ENCODE data around the gene PIK3CA. TPM values are rescaled to one million over a fixed set of nuclear protein-coding genes. Genes with fewer than 3 reads are reported as not detected.

Gene PIK3CA
- total RNA-seq, 1 experiment from 2014 or later, result 13.4 TPM

- H3K4me2 ChIP-seq (ENCODE audit: low read length), result no peak overlapping the region
Observed at GRCh38 chr3:179175358-179175757, 27.2 kb downstream of the PIK3CA start.

GRCh38 chr3:179177611-179178010, 29.5 kb downstream of the PIK3CA start:
- ATAC-seq (no peak), DNase-seq (no peak)
- peaks cover 8% of the 10 kb centered on the region; the same call in 1 of the 2 replicates for H3K4me1 ChIP-seq (ENCODE audit: insufficient read depth, low read length)
- no peak overlapping the region for H3K9ac ChIP-seq (ENCODE audit: low read length)
- H3K4me3 ChIP-seq (ENCODE audit: low read length), result no peak overlapping the region
- BruUV-seq (replicated peaks), result no TSS peak
- no peaks in the 10 kb centered on the region for H3K36me3 ChIP-seq (ENCODE audit: low read depth, low read length)
- POLR2A ChIA-PET (ENCODE audit: unreplicated experiment), result no interaction called here
- no peaks in the 10 kb centered on the region for H3K27me3 ChIP-seq (ENCODE audit: low read length)
- TF ChIP-seq CTCF (conservative IDR thresholded peaks at IDR 0.05; ENCODE audit: low read depth, low read length), result no peak
- TF ChIP-seq EZH2phosphoT487 (IDR thresholded peaks at IDR 0.05; ENCODE audit: borderline replicate concordance, low read length), result no peak
- no peak for TF ChIP-seq EZH2 (IDR thresholded peaks at IDR 0.05; ENCODE audit: low read length, unreplicated experiment)
- H3K79me2 ChIP-seq (ENCODE audit: low read length), result no peaks in the 10 kb centered on the region
- intact Hi-C loops (cut with micrococcal nuclease), result no loop called here
- H3F3A ChIP-seq (ENCODE audit: low read length, unreplicated experiment), result no peaks in the 10 kb centered on the region
- no peaks in the 10 kb centered on the region for H4K20me1 ChIP-seq (ENCODE audit: low read length)
- H3K9me2 ChIP-seq (replicated peaks; ENCODE audit: low read length), result no peaks in the 10 kb centered on the region
- no peak overlapping the region for H2AFZ ChIP-seq (ENCODE audit: low read length)
- H3K9me3 ChIP-seq (ENCODE audit: low read length), result no peaks in the 10 kb centered on the region
- H3K27ac ChIP-seq (ENCODE audit: low read length), result no peak overlapping the region
- CTCF ChIA-PET, result no interaction called here
- H3K4me2 ChIP-seq (ENCODE audit: low read length), result no peak overlapping the region

More at GRCh38 chr3:179175358-179175757, 27.2 kb downstream of the PIK3CA start:
- Histone ChIP-seq H4K20me1 (ENCODE audit: low read length) (no peaks in the 10 kb centered on the region), H3K79me2 (ENCODE audit: low read length) (no peaks in the 10 kb centered on the region), H3K36me3 (ENCODE audit: low read depth, low read length) (no peaks in the 10 kb centered on the region), H3K9ac (ENCODE audit: low read length) (no peak overlapping the region), H3K9me2 (replicated peaks; ENCODE audit: low read length) (no peaks in the 10 kb centered on the region), H3K9me3 (ENCODE audit: low read length) (no peaks in the 10 kb centered on the region), H3K27ac (ENCODE audit: low read length) (no peak overlapping the region), H3K4me3 (ENCODE audit: low read length) (no peak overlapping the region), H2AFZ (ENCODE audit: low read length) (no peak overlapping the region), H3K4me1 (ENCODE audit: insufficient read depth, low read length) (no peaks in the 10 kb centered on the region), H3K27me3 (ENCODE audit: low read length) (no peaks in the 10 kb centered on the region), H3F3A (ENCODE audit: low read length, unreplicated experiment) (no peaks in the 10 kb centered on the region)
- BruUV-seq (replicated peaks), result no TSS peak
- ATAC-seq, result no peak
- TF ChIP-seq EZH2phosphoT487 (IDR thresholded peaks at IDR 0.05; ENCODE audit: borderline replicate concordance, low read length) (no peak), CTCF (conservative IDR thresholded peaks at IDR 0.05; ENCODE audit: low read depth, low read length) (no peak), EZH2 (IDR thresholded peaks at IDR 0.05; ENCODE audit: low read length, unreplicated experiment) (no peak)
- ChIA-PET CTCF (no interaction called here), POLR2A (ENCODE audit: unreplicated experiment) (no interaction called here)
- DNase-seq, result no peak
- intact Hi-C loops (cut with micrococcal nuclease), result no loop called here

GRCh38 chr3:179179256-179179655, 31.1 kb downstream of the PIK3CA start:
- CTCF ChIA-PET, result no interaction called here
- no TSS peak for BruUV-seq (replicated peaks)
- H3K79me2 ChIP-seq (ENCODE audit: low read length), result no peaks in the 10 kb centered on the region; the same call in 1 of the 2 replicates

More at GRCh38 chr3:179179256-179179655, 31.1 kb downstream of the PIK3CA start:
- Histone ChIP-seq H3K4me1 (ENCODE audit: insufficient read depth, low read length) (peaks cover 8% of the 10 kb centered on the region; the same call in 1 of the 2 replicates), H3K27me3 (ENCODE audit: low read length) (no peaks in the 10 kb centered on the region), H3F3A (ENCODE audit: low read length, unreplicated experiment) (no peaks in the 10 kb centered on the region), H3K36me3 (ENCODE audit: low read depth, low read length) (no peaks in the 10 kb centered on the region), H3K4me2 (ENCODE audit: low read length) (no peak overlapping the region), H4K20me1 (ENCODE audit: low read length) (no peaks in the 10 kb centered on the region), H3K9me3 (ENCODE audit: low read length) (no peaks in the 10 kb centered on the region), H3K9ac (ENCODE audit: low read length) (no peak overlapping the region), H3K4me3 (ENCODE audit: low read length) (no peak overlapping the region), H3K27ac (ENCODE audit: low read length) (no peak overlapping the region), H3K9me2 (replicated peaks; ENCODE audit: low read length) (no peaks in the 10 kb centered on the region), H2AFZ (ENCODE audit: low read length) (no peak overlapping the region)
- POLR2A ChIA-PET (ENCODE audit: unreplicated experiment), result interaction anchor here (0.7 kb wide), 1 partner anchor 32 kb away, joined by 3 read pairs; no protein-coding TSS in a partner anchor
- intact Hi-C loops (cut with micrococcal nuclease), result no loop called here
- TF ChIP-seq EZH2phosphoT487 (IDR thresholded peaks at IDR 0.05; ENCODE audit: borderline replicate concordance, low read length) (no peak), EZH2 (IDR thresholded peaks at IDR 0.05; ENCODE audit: low read length, unreplicated experiment) (no peak), CTCF (conservative IDR thresholded peaks at IDR 0.05; ENCODE audit: low read depth, low read length) (no peak)
- ATAC-seq (no peak), DNase-seq (no peak)
